Measurements from ENCODE around the gene MAN1A2.
"Not testable (repeated sequence)": the region's sequence is repeated elsewhere in the genome, so short reads cannot be mapped to it uniquely, and the experiment has no call there.

Gene MAN1A2

DNA sequence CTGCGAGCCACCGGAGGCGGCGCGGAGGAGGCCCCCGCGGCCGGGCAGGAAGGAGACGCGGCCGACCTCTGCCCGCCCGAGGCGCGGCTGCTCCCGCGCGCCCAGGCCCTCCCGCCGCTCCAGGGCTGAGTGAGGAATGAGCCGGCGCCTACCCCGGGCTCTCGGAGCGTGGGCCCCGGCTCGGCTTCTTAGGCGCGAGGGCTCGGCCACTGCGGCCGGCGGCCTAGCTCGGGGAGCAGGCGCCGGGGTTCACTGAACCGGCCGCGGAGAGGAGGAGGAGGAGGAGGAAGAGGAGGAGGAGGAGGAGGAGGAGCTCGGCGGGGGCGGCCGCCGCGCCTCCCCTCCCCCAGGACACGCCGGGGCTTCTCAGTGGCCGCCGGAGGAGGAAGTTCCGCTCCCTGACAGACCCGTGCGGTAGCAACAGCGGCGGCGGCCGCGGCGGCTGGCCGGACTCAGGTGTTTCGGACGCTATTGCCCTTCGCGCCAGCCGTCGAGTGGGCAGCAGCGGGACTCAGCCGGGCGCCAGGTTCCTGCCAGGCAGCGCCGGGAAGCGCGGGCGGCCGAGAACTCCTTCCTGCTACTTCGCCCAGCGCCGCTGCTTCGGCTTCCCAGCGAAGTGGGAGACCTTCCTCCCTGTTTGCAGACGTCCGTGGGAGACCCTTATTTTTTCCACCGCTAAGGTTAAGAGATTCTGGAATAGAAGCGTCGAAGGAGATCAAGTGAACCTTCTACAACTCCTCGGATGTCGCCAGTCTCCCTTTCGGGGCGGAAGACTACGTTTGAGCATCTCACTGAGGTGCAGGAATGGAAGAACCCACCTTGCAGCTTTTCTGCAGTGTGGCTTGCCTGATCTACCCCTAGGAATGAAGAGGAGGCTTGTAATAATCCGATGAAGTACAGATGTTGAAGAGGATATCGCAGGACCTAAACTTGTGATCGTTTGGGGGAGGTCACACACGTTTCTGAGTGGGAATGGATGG lies at the start of gene MAN1A2:
Gene MAN1A2 (plus strand): TSS at position 404 of the 980 bp plus-strand sequence. CDS start 735 bp downstream, outside the sequence.
- no peak for TF ChIP-seq JUND (IDR thresholded peaks at IDR 0.05; ENCODE audit: low read depth)
- in situ Hi-C loops (cut with HindIII; ENCODE audit: low pct_unique_long_range_greater_than_20kb, low sequenced_read_pairs) = no loop called here
- peak; percentile 50 to 88 for DNase-seq (ENCODE audit: low read depth in 1 of 2, low spot score in 1 of 2)

DNA sequence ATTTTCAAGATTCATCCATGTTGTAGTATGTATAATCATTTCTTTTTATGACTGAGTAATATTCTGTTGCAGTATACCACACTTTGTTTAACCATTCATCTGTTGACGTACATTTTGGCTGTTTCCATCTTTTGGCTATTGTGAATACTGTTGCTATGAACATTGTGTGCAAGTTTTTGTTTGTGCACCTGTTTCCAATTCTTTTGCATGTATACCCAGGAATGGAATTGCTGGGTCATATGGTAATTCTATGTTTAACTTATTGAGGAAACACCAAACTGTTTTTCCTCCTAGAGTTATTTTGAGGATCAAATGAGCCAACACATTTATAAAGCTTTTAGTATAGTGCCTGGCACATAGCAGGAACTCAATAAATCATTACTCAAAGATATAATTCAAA lies 49.2 kb upstream of the MAN1A2 start:
- in situ Hi-C loops (cut with HindIII; ENCODE audit: low pct_unique_long_range_greater_than_20kb, low sequenced_read_pairs) = no loop called here
- DNase-seq (ENCODE audit: low read depth in 1 of 2, low spot score in 1 of 2) = no peak
- TF ChIP-seq JUND (IDR thresholded peaks at IDR 0.05; ENCODE audit: low read depth) = no peak

- no peak for DNase-seq (ENCODE audit: low read depth in 1 of 2, low spot score in 1 of 2)
- no peak for TF ChIP-seq JUND (IDR thresholded peaks at IDR 0.05; ENCODE audit: low read depth)
- in situ Hi-C loops (cut with HindIII; ENCODE audit: low pct_unique_long_range_greater_than_20kb, low sequenced_read_pairs) = no loop called here
Measured at GRCh38 chr1:117318426-117318825, 48.8 kb upstream of the MAN1A2 start.

DNA sequence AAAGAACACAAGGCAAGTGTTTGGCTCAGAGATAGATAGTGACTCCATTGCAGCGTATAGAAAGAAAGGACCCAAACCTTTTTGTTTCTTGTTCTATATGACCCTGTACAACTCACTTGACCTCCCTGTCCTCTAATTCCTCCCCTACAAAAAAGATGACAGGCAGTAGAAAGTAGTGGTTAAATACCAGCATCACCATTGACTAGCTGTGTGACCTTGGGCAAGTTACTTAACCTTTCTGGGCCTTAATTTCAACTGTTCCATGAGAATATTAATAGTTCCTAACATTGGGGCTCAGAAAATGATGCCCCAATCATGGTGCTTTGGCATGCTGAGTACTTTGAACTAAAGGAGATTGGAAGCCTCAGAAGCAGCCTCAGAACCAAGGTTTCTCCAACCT lies 46.7 kb upstream of the MAN1A2 start:
- in situ Hi-C loops (cut with HindIII; ENCODE audit: low pct_unique_long_range_greater_than_20kb, low sequenced_read_pairs) = no loop called here
- DNase-seq (ENCODE audit: low read depth in 1 of 2, low spot score in 1 of 2) = no peak
- no peak for TF ChIP-seq JUND (IDR thresholded peaks at IDR 0.05; ENCODE audit: low read depth)

GRCh38 chr1:117321680-117322609 lies 45.3 kb upstream of the MAN1A2 start:
- no peak for DNase-seq (ENCODE audit: low read depth in 1 of 2, low spot score in 1 of 2)
- TF ChIP-seq JUND (IDR thresholded peaks at IDR 0.05; ENCODE audit: low read depth) = no peak
- in situ Hi-C loops (cut with HindIII; ENCODE audit: low pct_unique_long_range_greater_than_20kb, low sequenced_read_pairs) = no loop called here

GRCh38 chr1:117324357-117324756 lies 42.9 kb upstream of the MAN1A2 start:
- no peak for DNase-seq (ENCODE audit: low read depth in 1 of 2, low spot score in 1 of 2)
- in situ Hi-C loops (cut with HindIII; ENCODE audit: low pct_unique_long_range_greater_than_20kb, low sequenced_read_pairs) = no loop called here
- no peak for TF ChIP-seq JUND (IDR thresholded peaks at IDR 0.05; ENCODE audit: low read depth)

DNA sequence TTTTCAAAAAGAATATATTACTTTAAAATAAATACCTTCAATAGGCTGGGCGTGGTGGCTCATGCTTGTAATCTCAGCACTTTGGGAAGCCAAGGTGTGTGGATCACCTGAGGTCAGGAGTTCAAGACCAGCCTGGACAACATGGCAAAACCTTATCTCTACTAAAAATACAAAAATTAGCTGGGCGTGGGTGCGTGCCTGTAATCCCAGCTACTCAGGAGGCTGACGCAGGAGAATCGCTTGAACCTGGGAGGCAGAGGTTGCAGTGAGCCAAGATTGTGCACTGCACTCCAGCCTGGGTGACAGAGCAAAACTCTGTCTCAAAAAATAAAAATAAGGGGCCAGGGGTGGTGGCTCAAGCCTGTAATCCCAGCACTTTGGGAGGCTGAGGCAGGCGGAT lies 41.2 kb upstream of the MAN1A2 start:
- in situ Hi-C loops (cut with HindIII; ENCODE audit: low pct_unique_long_range_greater_than_20kb, low sequenced_read_pairs) = not testable (repeated sequence)

DNA sequence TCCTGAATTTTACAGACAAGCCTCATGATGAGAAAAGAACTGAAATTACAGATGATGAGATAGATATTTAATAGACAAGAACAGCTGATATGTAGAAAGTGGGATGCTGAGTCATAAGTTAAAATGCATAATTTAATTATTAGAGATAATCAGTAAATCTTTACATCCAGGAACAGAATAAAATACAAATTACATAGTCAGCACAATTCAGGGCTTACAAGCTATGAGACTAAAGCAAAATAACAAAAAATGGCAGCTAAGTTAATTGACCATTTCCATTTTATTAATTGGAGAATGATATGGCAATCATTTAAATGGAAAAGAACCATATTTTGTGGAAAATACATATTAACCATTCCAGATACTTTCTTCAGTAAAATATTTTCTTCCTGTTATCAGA lies 40.2 kb upstream of the MAN1A2 start:
- no peak for TF ChIP-seq JUND (IDR thresholded peaks at IDR 0.05; ENCODE audit: low read depth)
- in situ Hi-C loops (cut with HindIII; ENCODE audit: low pct_unique_long_range_greater_than_20kb, low sequenced_read_pairs) = no loop called here
- no peak for DNase-seq (ENCODE audit: low read depth in 1 of 2, low spot score in 1 of 2)

More for the DNA sequence above, 41.2 kb upstream of the MAN1A2 start:
- not testable (repeated sequence) for DNase-seq (ENCODE audit: low read depth in 1 of 2, low spot score in 1 of 2)

DNA sequence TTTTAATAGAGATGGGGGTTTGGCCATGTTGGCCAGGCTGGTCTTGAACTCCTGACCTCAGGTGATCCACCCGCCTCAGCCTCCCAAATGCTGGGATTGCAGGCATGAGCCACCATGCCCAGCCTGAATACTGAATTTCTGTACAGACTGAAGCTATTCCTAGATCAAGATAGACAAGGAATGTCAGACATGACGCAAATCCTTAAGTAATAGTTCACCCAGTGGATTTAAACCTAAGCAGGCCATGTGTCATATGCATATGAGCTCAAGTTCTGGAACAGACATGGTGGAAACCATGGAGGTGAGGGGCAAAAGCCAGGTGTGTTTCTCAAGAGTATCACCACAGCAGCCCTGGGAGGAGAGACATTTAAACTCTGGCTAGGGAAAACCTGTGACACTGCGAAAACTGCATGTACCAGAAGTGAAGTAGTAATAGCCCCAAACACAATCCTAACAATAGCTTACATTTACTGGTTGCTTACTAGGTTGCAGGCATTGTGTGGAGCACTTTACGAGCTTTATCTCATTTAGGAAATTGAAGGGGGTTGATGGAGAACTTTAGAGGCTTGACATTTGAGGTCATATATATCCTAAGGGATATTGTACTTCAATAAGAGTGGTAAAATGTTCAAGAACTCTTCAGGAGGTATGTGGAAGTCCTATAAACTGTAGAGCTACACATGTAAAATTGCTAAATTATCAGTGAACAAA lies 31.7 kb upstream of the MAN1A2 start:
- no peak for TF ChIP-seq JUND (IDR thresholded peaks at IDR 0.05; ENCODE audit: low read depth)
- in situ Hi-C loops (cut with HindIII; ENCODE audit: low pct_unique_long_range_greater_than_20kb, low sequenced_read_pairs) = no loop called here
- DNase-seq (ENCODE audit: low read depth in 1 of 2, low spot score in 1 of 2) = no peak

DNA sequence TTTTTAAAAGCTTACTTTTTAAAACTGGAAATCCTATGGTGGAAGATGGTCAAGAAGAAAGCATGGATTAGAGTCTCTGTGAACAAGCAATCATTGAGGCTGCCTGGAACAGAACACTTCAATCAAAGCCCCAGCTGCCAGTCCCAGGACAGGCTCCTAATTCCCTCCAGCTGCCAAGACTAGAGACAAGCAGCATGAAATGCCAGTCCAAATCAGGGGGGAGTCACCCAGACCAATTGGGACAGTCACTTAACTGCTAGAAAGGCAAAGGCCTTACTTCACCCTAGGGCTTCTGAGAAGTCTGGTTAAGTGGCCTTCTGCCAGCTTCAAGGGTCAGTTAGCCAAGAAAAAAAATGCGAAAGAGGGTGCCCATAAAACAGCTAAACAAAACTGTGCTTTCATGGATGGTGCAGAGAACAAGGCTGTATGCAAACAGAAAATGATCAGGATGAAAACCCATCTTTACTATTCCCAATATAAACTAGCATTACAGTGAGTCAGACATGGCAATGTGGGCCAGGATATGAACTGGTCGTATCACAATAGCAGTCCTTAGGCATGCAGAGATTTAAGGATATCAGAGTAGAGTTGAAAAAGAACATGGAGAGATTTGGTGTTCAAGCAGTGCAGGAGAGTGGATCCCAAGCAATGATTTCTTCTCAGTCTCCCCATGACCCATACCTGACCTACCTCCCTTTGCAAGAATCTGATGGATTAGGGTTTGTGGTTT lies 31.0 kb upstream of the MAN1A2 start:
- in situ Hi-C loops (cut with HindIII; ENCODE audit: low pct_unique_long_range_greater_than_20kb, low sequenced_read_pairs) = no loop called here
- no peak for TF ChIP-seq JUND (IDR thresholded peaks at IDR 0.05; ENCODE audit: low read depth)
- DNase-seq (ENCODE audit: low read depth in 1 of 2, low spot score in 1 of 2) = no peak

DNA sequence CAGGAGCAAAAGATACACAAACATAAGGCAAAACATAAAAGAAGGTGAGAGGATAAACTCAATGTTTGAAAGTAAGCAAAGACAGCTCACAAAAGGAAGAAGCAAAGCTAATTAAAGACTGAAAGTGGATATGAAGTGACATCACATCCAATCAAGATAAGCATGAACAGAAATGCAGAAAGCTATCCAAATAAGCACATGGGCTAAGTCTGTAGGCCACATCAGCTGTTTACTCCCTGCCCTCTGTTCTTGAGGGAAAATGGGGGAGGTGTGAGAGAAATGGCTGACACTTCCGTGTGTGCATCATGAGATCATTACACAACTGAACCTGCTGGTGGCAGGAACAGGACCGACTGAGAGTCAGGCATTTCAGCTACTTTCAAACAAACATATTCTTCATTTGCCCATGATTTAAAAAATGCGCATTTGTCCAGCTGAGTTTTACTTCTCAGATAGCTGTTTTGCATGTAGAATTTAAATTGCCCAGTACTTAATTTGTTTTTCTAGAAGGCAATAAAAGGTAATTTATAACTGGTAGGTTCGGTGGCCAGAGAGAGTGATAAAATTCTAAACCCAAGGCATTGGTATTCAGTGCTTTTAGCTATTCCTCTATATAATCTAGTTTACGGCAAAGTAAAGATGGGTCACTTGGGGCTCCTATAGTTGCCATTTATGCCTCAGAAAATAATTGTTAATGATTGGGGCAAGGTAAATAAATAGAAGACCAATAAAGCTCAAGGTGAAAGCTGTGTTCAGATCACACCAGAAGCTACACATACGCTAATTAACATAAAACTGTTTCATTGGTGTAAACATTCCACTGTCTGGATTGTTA lies 27.2 kb upstream of the MAN1A2 start:
- in situ Hi-C loops (cut with HindIII; ENCODE audit: low pct_unique_long_range_greater_than_20kb, low sequenced_read_pairs) = no loop called here
- TF ChIP-seq JUND (IDR thresholded peaks at IDR 0.05; ENCODE audit: low read depth) = no peak
- DNase-seq (ENCODE audit: low read depth in 1 of 2, low spot score in 1 of 2) = peak; percentile 7 to 70

Measured in T47D (cell line).